ENCODE data around the gene TIE1.

TIE1 gene

DNA sequence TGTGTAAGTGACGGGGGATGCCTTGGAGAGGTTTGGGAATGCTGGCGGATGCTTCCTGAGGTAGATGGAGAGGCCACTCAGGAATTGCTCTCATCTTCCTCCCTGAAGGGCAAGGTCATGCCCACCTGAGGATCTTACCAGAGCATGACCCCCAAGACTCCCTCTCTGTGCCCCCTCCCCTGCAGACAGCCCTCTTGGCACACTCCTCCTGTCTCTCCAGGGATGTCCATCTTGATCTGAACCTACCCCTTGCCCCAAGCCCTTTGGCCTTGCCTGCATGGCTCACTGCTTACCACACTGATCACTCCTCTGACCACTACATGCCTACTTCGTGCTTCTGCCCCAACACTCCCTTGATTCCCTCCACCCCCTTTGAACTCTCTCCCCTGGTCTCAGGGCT is 19.0 kb downstream of the TIE1 start:
- TF ChIP-seq, protein P1, sequence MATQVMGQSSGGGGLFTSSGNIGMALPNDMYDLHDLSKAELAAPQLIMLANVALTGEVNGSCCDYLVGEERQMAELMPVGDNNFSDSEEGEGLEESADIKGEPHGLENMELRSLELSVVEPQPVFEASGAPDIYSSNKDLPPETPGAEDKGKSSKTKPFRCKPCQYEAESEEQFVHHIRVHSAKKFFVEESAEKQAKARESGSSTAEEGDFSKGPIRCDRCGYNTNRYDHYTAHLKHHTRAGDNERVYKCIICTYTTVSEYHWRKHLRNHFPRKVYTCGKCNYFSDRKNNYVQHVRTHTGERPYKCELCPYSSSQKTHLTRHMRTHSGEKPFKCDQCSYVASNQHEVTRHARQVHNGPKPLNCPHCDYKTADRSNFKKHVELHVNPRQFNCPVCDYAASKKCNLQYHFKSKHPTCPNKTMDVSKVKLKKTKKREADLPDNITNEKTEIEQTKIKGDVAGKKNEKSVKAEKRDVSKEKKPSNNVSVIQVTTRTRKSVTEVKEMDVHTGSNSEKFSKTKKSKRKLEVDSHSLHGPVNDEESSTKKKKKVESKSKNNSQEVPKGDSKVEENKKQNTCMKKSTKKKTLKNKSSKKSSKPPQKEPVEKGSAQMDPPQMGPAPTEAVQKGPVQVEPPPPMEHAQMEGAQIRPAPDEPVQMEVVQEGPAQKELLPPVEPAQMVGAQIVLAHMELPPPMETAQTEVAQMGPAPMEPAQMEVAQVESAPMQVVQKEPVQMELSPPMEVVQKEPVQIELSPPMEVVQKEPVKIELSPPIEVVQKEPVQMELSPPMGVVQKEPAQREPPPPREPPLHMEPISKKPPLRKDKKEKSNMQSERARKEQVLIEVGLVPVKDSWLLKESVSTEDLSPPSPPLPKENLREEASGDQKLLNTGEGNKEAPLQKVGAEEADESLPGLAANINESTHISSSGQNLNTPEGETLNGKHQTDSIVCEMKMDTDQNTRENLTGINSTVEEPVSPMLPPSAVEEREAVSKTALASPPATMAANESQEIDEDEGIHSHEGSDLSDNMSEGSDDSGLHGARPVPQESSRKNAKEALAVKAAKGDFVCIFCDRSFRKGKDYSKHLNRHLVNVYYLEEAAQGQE (IDR thresholded peaks at IDR 0.05; ENCODE audit: insufficient read depth in 1 of 2, low read depth in 2 of 2, low read length in 2 of 2) = no peak
- no peak for TF ChIP-seq POLR2AphosphoS5 (IDR thresholded peaks at IDR 0.05; ENCODE audit: low read depth, low read length)
- no peak for TF ChIP-seq TAF1 (IDR thresholded peaks at IDR 0.05; ENCODE audit: borderline replicate concordance, insufficient read depth, low read length)
- TF ChIP-seq FOXP2 (optimal IDR thresholded peaks at IDR 0.05; ENCODE audit: borderline replicate concordance, extremely low read depth, extremely low read length, insufficient read depth) = no peak
- TF ChIP-seq SIN3A (IDR thresholded peaks at IDR 0.05; ENCODE audit: borderline replicate concordance, insufficient read depth, low read length) = no peak

DNA sequence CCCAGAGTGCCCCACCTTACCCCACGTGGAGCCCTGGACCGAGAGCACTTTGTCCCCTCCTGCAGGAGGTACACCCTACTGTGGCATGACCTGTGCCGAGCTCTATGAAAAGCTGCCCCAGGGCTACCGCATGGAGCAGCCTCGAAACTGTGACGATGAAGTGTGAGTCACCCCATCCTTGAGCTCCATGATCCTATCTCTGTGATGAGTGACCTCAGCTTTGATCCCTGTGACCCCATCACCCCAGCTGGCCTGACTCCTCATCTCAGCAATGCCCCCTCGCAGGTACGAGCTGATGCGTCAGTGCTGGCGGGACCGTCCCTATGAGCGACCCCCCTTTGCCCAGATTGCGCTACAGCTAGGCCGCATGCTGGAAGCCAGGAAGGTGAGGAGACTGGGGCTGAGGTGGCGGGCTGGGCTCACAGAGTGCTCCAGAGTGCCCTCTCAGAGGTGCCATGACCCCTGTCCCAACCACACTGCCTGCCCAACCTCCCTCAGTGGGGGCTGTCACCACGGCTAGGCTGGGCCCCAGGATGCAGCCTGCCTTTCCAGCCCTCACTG is 20.6 kb downstream of the TIE1 start:
- no peak for TF ChIP-seq SIN3A (IDR thresholded peaks at IDR 0.05; ENCODE audit: borderline replicate concordance, insufficient read depth, low read length)
- no peak for TF ChIP-seq FOXP2 (optimal IDR thresholded peaks at IDR 0.05; ENCODE audit: borderline replicate concordance, extremely low read depth, extremely low read length, insufficient read depth)
- TF ChIP-seq POLR2AphosphoS5 (IDR thresholded peaks at IDR 0.05; ENCODE audit: low read depth, low read length) = no peak
- TF ChIP-seq, protein P1 (IDR thresholded peaks at IDR 0.05; ENCODE audit: insufficient read depth in 1 of 2, low read depth in 2 of 2, low read length in 2 of 2) = no peak
- TF ChIP-seq TAF1 (IDR thresholded peaks at IDR 0.05; ENCODE audit: borderline replicate concordance, insufficient read depth, low read length) = no peak

DNA sequence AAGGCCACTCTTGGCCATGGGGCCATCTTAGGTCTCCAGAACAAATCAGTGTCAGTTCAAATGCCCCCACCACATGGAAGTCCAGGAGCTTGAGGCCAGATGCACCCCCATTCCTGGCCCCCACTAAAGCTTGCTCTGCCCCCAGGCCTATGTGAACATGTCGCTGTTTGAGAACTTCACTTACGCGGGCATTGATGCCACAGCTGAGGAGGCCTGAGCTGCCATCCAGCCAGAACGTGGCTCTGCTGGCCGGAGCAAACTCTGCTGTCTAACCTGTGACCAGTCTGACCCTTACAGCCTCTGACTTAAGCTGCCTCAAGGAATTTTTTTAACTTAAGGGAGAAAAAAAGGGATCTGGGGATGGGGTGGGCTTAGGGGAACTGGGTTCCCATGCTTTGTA is 21.7 kb downstream of the TIE1 start:
- TF ChIP-seq, protein P1 (IDR thresholded peaks at IDR 0.05; ENCODE audit: insufficient read depth in 1 of 2, low read depth in 2 of 2, low read length in 2 of 2) = no peak
- no peak for TF ChIP-seq SIN3A (IDR thresholded peaks at IDR 0.05; ENCODE audit: borderline replicate concordance, insufficient read depth, low read length)
- TF ChIP-seq FOXP2 (optimal IDR thresholded peaks at IDR 0.05; ENCODE audit: borderline replicate concordance, extremely low read depth, extremely low read length, insufficient read depth) = no peak
- no peak for TF ChIP-seq POLR2AphosphoS5 (IDR thresholded peaks at IDR 0.05; ENCODE audit: low read depth, low read length)
- no peak for TF ChIP-seq TAF1 (IDR thresholded peaks at IDR 0.05; ENCODE audit: borderline replicate concordance, insufficient read depth, low read length)

DNA sequence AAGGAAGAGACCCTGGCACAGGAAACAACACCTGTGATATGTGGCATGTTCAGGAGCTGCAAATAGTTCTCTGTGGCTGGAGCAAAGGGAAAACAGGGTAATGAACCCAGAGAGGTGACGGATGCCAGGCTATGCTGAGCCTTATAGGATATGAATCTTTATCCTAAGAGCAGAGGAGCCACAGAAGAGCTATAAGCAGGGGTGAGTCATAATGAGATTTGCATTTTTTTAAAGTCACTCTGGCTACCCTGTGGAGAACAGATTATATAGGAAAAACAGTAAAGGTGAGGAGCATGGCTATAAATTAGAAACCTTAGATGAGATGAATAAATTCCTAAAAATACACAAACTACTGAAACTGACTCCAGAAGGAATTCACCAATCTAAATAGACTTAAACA is 24.0 kb downstream of the TIE1 start:
- TF ChIP-seq SIN3A (IDR thresholded peaks at IDR 0.05; ENCODE audit: borderline replicate concordance, insufficient read depth, low read length) = no peak
- no peak for TF ChIP-seq TAF1 (IDR thresholded peaks at IDR 0.05; ENCODE audit: borderline replicate concordance, insufficient read depth, low read length)
- TF ChIP-seq, protein P1 (IDR thresholded peaks at IDR 0.05; ENCODE audit: insufficient read depth in 1 of 2, low read depth in 2 of 2, low read length in 2 of 2) = no peak
- TF ChIP-seq POLR2AphosphoS5 (IDR thresholded peaks at IDR 0.05; ENCODE audit: low read depth, low read length) = no peak
- TF ChIP-seq FOXP2 (optimal IDR thresholded peaks at IDR 0.05; ENCODE audit: borderline replicate concordance, extremely low read depth, extremely low read length, insufficient read depth) = no peak

Measured in PFSK-1 (cell line).